ENCODE data around the gene MYO1B. TPM values are rescaled to one million over a fixed set of nuclear protein-coding genes. Genes with fewer than 3 reads are reported as not detected.

The MYO1B gene
- total RNA-seq, 1 donor, result 246 TPM

- no peak for TF ChIP-seq CTCF (IDR thresholded peaks at IDR 0.05; ENCODE audit: extremely low read depth, low read depth, low read length)
- no peak overlapping the region for H2AFZ ChIP-seq (ENCODE audit: low read length)
- H3K4me1 ChIP-seq (ENCODE audit: insufficient read depth, low read length), result peaks cover 18% of the 10 kb centered on the region
- H3K79me2 ChIP-seq (ENCODE audit: insufficient read depth, low read length), result peaks cover 40% of the 10 kb centered on the region
- H3K27me3 ChIP-seq (ENCODE audit: insufficient read depth, low read length), result no peaks in the 10 kb centered on the region
- H3K4me2 ChIP-seq (ENCODE audit: insufficient read depth, low read length), result no peak overlapping the region
- no peaks in the 10 kb centered on the region for H3K9me3 ChIP-seq (ENCODE audit: low read depth, low read length)
- H3K4me3 ChIP-seq (ENCODE audit: insufficient read depth, low read length), result no peak overlapping the region
- peaks cover 61% of the 10 kb centered on the region for H3K36me3 ChIP-seq (ENCODE audit: insufficient read depth, low read length)
- H4K20me1 ChIP-seq (ENCODE audit: insufficient read depth, low read length), result peaks cover 6% of the 10 kb centered on the region
- DNase-seq (ENCODE audit: insufficient read length, low spot score, missing footprints), result no peak
- no peak overlapping the region for H3K27ac ChIP-seq (ENCODE audit: low read depth, low read length)
Measured at GRCh38 chr2:191360918-191361317, 115.7 kb downstream of the MYO1B start.

GRCh38 chr2:191362841-191363240 lies 117.6 kb downstream of the MYO1B start:
- H3K4me3 ChIP-seq (ENCODE audit: insufficient read depth, low read length), result no peak overlapping the region
- H3K4me1 ChIP-seq (ENCODE audit: insufficient read depth, low read length), result peaks cover 31% of the 10 kb centered on the region
- H2AFZ ChIP-seq (ENCODE audit: low read length), result no peak overlapping the region
- H3K79me2 ChIP-seq (ENCODE audit: insufficient read depth, low read length), result peaks cover 35% of the 10 kb centered on the region
- no peak overlapping the region for H3K4me2 ChIP-seq (ENCODE audit: insufficient read depth, low read length)
- H3K9me3 ChIP-seq (ENCODE audit: low read depth, low read length), result no peaks in the 10 kb centered on the region
- no peaks in the 10 kb centered on the region for H3K27me3 ChIP-seq (ENCODE audit: insufficient read depth, low read length)
- H4K20me1 ChIP-seq (ENCODE audit: insufficient read depth, low read length), result peaks cover 6% of the 10 kb centered on the region
- peaks cover 68% of the 10 kb centered on the region for H3K36me3 ChIP-seq (ENCODE audit: insufficient read depth, low read length)
- peak overlapping the region; percentile 9 for H3K27ac ChIP-seq (ENCODE audit: low read depth, low read length)
- no peak for DNase-seq (ENCODE audit: insufficient read length, low spot score, missing footprints)
- TF ChIP-seq CTCF (IDR thresholded peaks at IDR 0.05; ENCODE audit: extremely low read depth, low read depth, low read length), result no peak

- TF ChIP-seq CTCF (IDR thresholded peaks at IDR 0.05; ENCODE audit: extremely low read depth, low read depth, low read length), result no peak
- Histone ChIP-seq H3K4me1 (ENCODE audit: insufficient read depth, low read length) (peaks cover 31% of the 10 kb centered on the region), H3K9me3 (ENCODE audit: low read depth, low read length) (no peaks in the 10 kb centered on the region)
Measured at GRCh38 chr2:191363267-191363666, 118.1 kb downstream of the MYO1B start.

GRCh38 chr2:191365089-191365488 lies 119.9 kb downstream of the MYO1B start:
- H3K4me2 ChIP-seq (ENCODE audit: insufficient read depth, low read length), result no peak overlapping the region
- no peak for DNase-seq (ENCODE audit: insufficient read length, low spot score, missing footprints)
- peaks cover 26% of the 10 kb centered on the region for H3K79me2 ChIP-seq (ENCODE audit: insufficient read depth, low read length)
- no peak overlapping the region for H3K4me3 ChIP-seq (ENCODE audit: insufficient read depth, low read length)
- peak overlapping the region; percentile 80 for H3K27ac ChIP-seq (ENCODE audit: low read depth, low read length)
- H3K36me3 ChIP-seq (ENCODE audit: insufficient read depth, low read length), result peaks cover 85% of the 10 kb centered on the region
- no peaks in the 10 kb centered on the region for H4K20me1 ChIP-seq (ENCODE audit: insufficient read depth, low read length)
- H3K27me3 ChIP-seq (ENCODE audit: insufficient read depth, low read length), result no peaks in the 10 kb centered on the region
- H3K4me1 ChIP-seq (ENCODE audit: insufficient read depth, low read length), result peaks cover 31% of the 10 kb centered on the region
- H3K9me3 ChIP-seq (ENCODE audit: low read depth, low read length), result no peaks in the 10 kb centered on the region
- no peak for TF ChIP-seq CTCF (IDR thresholded peaks at IDR 0.05; ENCODE audit: extremely low read depth, low read depth, low read length)
- H2AFZ ChIP-seq (ENCODE audit: low read length), result no peak overlapping the region

More at GRCh38 chr2:191363267-191363666, 118.1 kb downstream of the MYO1B start:
- no peaks in the 10 kb centered on the region for H3K27me3 ChIP-seq (ENCODE audit: insufficient read depth, low read length)
- H3K4me2 ChIP-seq (ENCODE audit: insufficient read depth, low read length), result no peak overlapping the region
- peak overlapping the region; percentile 9 for H3K27ac ChIP-seq (ENCODE audit: low read depth, low read length)
- DNase-seq (ENCODE audit: insufficient read length, low spot score, missing footprints), result no peak
- no peak overlapping the region for H2AFZ ChIP-seq (ENCODE audit: low read length)
- peaks cover 4% of the 10 kb centered on the region for H4K20me1 ChIP-seq (ENCODE audit: insufficient read depth, low read length)
- H3K79me2 ChIP-seq (ENCODE audit: insufficient read depth, low read length), result peaks cover 35% of the 10 kb centered on the region
- H3K36me3 ChIP-seq (ENCODE audit: insufficient read depth, low read length), result peaks cover 72% of the 10 kb centered on the region
- no peak overlapping the region for H3K4me3 ChIP-seq (ENCODE audit: insufficient read depth, low read length)

Data from osteoblast (primary cell).